Limb (tissue), 2 donors: ENCODE data around the gene KANSL1L.
A peak's percentile ranks its signal among the peaks of the same experiment; 100 is the strongest.

Source experiments
- DNase-seq, 2 donors: peaks; one replicate each; pipeline ENCODE4 v3.0.0-alpha.2; 2016; ENCODE audit errors: extremely low spot score in 2 of 2

The KANSL1L gene

DNA sequence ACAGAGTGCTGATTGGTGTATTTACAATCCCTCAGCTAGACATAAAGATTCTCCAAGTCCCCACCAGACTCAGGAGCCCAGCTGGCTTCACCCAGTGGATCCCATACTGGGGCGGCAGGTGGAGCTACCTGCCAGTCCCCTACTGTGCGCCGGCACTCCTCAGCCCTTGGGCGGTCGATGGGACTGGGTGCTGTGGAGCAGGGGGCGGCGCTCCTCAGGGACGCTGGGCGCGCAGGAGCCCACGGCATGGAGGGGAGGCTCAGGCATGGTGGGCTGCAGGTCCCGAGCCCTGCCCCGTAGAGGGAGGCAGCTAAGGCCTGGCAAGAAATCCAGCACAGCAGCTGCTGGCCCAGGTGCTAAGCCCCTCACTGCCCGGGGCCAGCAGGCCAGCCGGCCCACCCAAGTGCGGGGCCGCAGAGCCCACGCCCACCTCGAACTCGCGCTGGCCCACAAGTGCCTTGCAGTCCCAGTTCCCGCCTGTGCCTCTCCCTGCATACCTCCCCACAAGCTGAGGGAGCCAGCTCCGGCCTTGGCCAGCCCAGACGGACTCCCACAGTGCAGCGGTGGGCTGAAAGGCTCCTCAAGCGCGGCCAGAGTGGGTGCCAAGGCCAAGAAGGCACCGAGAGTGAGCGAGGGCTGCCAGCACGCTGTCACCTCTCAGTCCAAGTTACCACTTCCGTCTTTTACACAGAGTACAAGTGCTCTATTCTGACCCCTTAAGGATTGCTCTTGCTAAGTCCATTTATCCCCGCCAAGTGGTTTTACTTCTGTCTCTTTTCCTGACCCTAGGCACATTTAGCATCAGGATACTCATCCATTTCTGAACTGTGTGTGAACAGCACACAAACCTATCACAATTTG is 170.5 kb downstream of the KANSL1L start:
- DNase-seq, result no peak

DNA sequence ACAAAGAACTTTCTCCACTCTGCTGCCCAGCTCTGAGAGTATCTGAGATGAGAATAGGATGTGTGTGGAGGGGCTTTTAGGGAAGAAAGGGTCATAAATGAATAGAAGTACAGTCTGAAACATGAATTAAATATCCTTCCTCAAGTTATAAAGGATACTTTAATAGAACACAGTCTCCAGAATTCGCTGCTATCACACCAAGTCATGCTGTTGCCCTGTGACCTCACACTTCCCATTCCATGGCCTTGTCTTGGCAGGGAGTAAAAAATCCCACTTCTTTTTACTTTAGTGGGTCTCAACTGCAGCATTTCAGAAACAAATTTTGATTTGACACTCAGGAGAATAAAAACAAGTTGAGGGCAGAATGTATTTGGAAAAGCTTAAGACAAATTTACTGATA is 172.6 kb downstream of the KANSL1L start:
- no peak for DNase-seq

DNA sequence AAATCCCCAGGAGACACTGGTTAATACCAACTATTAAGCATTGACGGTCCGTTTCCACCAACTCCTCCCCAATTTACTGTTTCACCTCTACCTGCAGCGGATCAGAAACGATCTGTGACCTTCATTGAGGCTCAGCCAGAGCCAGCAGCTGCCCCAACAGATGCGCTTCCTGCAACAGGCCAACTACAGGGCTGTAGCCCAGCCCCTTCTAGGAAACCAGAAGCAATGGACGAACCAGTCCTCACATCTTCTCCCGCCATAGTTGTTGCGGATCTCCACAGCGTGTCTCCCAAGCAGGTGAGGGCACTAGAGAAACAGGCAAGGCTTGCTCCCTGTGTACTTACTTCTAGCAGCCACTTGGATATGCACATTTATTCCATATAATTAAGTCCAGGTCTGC is 177.2 kb downstream of the KANSL1L start:
- no peak for DNase-seq

DNA sequence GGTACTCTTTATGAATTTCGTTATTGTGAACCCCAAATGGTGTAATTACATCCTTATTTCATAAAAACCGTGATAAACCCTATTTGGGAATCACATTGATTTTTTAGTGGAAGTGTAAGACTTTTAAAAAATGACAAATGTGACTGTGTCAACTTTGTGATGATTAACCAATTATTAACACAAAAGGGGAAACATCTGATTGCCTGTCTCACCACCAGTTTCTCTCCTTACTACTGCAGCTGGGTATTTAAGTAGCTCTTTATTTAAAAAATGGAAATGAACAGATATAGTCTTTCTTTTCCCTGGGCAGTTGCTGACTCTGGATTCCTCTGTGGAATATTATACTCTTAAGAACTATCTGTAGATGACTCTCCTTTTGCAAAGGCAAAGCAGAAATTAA is 180.4 kb downstream of the KANSL1L start:
- no peak for DNase-seq

DNA sequence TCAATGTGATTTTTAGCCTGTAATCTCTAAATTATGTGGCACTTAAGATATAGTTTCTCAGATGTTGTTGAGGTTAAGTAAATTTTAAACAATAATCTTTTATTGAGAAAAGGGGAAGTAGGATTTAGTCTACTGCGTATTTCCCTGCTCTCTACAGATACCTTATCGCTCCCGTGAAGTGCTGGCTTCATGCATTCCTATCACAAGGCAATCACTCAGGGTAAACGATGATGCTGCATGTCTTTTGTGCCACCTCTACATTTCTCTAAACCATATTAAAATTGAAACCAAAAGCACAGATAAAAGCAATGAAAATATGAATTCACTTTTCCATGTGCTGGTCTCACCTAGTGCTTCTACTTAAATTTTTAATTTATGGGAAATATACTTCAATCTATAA is 183.2 kb downstream of the KANSL1L start:
- DNase-seq, result no peak

DNA sequence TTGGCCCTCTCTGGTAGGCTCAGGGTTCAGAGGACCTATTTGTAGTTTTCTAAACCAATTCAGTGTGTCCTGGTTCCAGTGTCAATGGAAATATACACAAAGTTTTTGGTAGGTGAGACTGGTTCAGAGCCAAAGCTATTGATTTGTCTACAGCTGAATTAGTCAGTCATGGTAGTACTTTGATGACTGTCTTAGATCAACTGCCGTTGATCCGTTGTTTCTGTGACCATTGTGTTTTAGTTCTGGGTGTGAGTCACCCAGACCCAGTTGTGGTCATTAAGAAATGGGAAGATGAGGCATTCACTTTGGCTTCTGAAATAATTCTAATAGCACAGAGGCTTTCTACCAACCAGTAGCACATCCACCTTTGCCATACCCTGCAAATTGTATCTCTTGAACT is 184.8 kb downstream of the KANSL1L start:
- DNase-seq, result no peak

DNA sequence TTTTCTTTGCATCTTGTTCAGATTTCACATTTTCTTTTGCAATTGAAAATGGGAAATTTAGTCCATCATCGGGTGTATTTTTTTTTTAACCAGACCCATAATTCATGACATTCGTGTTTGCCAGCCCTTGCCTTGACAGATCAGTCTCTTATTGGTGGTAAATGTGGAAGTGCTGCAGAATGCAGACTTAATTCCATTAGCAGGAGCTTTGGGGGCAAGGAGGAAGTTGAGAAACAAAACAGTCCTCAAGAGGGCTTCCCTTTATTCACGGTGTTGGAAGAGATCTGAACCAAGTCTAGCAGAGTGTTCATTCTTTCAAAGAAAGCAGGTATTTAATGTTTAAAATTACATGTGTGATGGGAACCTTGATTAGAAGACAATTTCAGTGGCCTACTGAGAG is 185.3 kb downstream of the KANSL1L start:
- DNase-seq, result no peak

DNA sequence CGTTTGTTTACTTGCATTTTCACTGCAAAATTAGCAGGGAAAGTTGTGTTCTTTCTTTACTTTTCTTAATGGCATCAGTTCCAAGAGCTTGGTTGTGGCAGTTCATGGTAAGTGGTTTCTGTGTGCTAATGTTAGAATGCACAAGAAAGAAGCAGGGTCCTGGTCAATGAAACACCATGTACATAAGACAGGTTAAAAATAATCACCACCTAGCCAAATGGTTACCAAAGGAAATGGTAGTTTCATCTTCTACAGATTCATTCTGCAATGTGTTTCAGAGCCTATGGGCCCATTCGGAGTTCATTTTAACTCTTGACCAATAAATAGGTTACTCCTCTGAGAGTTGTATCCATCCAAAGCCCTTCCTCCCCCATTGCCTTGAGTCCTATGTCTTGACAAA is 186.9 kb downstream of the KANSL1L start:
- DNase-seq, result no peak

DNA sequence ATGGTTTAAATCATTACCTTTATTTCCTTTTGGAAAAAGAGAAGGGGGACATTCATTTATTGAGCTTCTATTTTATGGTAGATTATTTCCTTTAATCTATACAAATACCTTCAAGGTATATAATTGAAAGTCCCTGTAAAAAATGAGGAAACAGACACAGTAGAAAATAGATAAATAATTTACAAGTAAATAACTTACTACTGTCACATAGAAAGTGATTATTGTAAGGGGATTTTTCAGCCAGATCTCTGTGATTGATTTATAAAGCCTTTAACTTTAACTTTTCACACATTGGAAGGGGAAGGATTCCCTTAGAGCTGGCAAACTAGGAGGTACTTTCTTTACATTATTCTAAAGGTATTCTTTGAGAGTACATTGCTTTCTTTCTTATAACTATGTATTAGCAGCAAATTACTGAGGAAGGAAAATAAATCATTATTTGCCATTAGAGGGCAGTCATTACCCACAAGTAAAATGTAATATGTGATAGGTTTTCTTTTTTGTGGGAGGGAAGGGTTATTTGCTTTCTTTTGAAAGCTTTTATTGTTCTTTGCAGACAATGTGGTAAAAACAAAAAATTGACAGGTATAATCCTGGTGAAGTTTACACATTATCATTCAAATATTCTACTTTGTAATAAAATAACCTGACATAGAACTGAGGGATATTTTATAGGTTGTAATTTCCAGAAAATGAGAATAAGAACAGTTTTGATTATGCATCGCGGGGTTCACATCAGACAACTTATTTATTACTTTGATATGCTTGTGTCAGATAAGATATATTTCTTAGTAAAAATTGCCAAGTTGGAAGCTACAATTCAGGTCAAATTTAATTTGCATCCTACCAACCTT is 193.6 kb downstream of the KANSL1L start:
- peak in 1 of 2 donors; percentile 55 for DNase-seq

DNA sequence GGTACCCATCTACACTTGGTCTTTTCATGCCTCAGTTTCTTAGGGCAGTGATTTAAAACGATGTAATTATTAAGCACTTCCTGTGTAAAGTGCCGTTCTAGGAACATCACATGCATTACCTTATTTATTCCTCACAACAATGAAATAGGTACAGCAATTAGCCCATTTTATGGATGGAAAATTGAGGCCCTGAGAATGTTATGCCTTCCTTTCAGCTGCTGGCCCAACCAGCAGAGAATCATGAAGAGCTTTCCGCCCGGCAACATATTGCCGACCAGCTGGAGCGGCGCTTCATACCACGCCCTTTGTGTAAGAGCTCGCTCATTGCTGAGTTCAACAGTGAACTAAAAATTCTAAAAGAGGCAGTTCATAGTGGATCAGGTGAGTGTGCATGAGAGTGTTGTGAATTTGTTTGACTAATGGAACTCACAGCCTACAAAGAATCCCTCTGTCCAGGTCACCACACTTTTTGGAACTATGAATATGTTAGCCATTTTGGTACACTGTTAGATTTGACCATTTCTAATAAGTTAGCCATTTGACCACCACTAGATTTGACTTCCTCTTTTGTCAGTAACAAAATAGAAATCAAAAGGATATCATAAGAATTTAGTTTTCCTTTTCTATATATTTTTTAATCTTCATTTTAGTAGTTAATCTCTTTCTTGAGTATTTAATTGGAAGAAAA is 194.4 kb downstream of the KANSL1L start:
- no peak for DNase-seq

DNA sequence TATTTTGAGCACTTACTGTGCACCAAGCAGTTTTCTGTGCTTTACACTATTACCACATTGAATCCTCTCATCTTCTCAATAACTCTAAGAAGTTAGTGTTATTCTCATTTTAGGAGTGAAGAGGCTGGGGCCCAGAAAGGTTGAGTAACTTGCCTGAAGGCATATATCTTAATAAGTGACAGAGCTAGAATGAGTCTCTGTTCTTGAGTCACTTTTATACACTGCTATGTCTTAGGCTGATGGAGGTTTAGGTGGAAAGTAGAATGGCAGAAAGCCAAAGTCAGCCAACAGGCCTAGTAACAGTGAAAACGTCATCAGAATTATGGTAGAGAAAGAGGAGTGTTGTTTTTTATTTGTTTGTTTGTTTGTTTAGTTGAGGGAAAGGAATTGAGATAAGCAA is 196.6 kb downstream of the KANSL1L start:
- DNase-seq, result no peak

DNA sequence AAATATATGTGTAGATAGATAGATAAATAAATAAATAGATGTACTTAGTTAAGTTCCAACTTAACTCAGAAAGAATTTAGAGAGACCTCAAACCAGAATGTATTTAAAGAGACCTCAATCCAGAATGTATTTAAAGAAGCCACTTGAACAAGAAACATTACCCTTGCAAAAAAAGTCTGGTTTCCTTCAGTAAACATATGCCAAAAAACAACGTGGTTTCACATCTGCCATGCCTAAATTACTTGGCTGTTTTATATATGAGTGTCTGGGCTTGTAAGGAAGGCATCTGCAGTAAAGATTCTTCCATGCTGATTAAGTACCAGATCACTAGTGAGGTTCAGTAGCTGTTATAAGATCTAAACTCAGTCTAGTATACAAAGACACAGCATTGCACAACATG is 197.9 kb downstream of the KANSL1L start:
- no peak for DNase-seq
